SIG-M5 treated with dmso at 0.1 percent for 504 hours (cell line): ENCODE data around the gene PDE11A.
"Not testable (repeated sequence)": the region's sequence is repeated elsewhere in the genome, so short reads cannot be mapped to it uniquely, and the experiment has no call there.

Source experiments
- DNase-seq: peaks from one replicate; lab custom pipeline; 2025; ENCODE audit not compliant: unreplicated experiment; lab: John Stamatoyannopoulos, UW

The PDE11A gene

DNA sequence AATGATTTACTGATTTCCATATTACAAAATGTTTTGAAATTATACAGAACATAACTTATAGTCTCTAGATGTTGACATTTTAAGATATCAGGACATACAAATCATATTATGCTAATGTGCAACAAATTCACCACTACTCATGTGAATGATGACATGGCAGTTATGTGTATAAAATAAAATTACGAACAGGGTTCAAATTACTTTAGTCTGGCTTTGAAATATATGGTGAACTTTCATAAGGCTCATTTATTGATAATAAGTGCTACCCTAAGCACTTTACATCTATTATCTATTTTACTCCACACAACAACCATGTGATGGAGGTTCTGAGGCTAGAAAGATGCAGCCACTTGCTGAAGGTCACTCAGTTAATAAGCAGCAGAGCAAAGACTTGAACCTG is 62.8 kb downstream of the PDE11A start:
- DNase-seq = no peak

DNA sequence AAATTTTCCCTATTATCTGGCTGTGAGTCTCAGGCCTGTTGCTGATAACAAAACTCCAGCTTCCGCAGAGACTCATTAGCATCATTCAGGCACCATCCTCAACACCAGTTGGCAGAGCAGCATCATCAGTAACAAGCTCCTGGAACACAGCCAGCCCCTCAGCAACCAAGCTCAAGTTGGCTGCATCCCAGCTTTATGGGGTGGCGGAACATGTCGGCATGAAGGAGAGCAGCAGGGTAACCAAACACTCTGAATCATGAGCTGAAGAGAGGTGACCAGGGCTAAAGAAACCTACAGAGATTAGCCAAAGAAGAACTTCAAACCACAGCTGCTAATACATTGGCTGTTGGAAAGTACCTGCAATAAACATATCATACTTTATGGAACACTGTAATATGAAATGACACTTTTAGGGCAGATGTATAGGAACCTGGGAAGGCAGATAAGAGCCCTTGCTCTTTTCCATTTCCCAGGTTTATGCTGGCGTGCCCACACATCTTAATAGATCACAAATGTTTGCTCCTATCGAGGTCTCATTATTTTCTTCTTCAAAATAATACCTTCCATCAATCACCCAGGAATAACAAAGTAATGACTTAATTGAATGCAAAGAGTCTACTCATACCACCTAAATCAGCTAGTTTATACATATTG is 63.8 kb downstream of the PDE11A start:
- no peak for DNase-seq

DNA sequence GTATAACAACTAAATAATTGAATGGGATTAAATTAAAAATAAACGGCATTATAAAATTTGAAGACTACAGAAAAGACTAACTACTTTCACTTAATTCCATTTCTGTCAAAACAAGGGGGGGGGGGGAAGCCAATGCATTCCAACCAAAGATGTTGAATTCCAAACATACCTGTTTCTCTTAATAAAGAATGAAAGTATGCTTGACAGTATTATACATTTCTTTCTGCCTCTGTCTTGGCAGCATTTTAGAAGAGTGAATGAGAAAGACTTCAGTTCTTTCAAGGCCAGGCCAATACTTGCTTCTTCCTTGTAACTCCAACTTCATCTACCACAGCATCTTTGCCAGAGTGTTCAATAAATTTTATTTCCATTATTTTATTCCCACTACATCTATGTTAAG is 65.9 kb downstream of the PDE11A start:
- no peak for DNase-seq

DNA sequence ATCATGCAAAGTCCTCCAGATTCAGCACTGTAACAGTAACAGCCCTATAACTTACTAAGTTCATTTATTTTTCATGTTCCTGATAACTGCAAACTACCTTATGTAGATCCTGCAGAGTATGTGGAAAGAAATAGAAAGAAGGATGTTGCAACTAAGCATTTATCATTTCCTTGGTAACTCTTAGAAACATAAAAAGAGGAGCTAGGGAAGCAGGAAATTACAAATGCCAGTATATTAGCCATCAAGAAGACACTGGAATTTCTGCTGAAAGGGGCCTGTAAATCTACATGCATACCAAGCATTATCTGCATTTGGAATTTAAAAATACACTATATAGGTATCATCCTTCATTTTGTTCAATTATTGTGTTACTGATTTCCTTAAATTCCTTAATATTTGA is 66.8 kb downstream of the PDE11A start:
- no peak for DNase-seq

DNA sequence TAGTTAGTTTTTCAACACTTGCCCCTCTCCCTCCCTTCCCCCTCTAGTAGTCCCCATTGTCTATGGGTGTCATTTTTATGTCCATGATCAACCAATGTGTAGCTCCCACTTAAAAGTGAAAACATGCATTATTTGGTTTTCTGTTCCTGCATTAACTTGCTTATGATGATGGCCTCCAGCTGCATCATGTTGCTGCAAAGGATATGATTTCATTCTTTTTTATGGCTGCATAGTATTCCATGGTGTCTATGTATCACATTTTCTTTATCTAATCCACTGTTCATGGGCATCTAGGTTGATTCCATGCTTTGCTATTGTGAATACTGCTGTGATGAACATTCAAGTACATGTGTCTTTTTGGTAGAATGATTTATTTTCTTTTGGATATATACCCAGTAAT is 70.5 kb downstream of the PDE11A start:
- DNase-seq = no peak

DNA sequence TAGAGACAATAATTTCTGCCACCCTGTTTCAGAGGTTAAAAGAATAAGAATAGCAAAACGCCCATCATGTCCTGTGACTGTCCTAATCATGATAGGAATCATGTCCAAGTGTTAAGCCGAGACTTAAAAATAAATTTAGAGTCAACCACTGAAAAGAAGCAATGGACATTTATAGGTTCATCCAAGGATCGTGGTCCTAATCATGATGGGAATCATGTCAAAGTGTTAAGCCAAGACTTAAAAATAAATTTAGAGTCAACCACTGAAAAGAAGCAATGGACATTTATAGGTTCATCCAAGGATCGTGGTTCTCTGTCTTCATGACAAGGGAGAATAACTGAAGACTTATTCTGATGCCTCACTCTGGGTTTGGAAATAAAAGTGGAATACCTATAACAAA is 73.6 kb downstream of the PDE11A start:
- no peak for DNase-seq

DNA sequence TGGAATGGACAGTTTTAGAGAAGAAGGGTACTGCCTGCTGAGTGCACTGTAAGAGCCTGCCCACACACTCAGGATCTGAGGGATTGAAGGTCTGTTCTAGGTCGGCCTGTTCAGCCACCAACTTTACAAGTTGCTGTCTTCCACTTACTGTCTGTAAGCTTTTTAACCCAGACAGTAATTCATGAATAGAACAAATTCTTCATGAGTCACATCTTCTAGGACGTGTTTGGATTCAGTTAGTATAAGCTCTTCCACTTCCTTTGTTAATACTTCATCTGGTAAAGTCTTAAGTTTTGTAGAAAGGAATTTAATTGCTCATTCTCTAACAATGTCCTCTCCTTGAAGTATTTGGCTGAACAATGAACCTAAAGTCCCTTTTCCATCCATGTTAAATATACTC is 74.6 kb downstream of the PDE11A start:
- DNase-seq = no peak

DNA sequence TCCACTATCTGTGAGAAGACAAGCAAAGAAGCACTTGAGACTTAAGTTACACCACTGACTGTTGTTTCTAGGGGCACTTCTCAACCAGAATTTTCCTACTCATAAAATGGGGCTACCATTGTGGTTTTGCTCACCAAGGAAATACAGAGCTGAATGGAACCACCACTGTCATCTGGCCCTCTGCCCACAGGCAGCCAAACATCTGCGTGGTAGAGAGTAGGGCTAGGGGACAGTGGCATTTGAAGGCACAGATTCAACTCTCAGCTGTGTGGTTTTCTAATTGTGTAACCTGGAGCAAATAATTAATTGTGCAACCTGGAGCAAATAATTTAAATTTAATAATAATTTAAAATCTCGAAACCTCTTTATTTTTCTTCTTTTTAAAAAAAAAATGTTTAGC is 79.6 kb downstream of the PDE11A start:
- no peak for DNase-seq

DNA sequence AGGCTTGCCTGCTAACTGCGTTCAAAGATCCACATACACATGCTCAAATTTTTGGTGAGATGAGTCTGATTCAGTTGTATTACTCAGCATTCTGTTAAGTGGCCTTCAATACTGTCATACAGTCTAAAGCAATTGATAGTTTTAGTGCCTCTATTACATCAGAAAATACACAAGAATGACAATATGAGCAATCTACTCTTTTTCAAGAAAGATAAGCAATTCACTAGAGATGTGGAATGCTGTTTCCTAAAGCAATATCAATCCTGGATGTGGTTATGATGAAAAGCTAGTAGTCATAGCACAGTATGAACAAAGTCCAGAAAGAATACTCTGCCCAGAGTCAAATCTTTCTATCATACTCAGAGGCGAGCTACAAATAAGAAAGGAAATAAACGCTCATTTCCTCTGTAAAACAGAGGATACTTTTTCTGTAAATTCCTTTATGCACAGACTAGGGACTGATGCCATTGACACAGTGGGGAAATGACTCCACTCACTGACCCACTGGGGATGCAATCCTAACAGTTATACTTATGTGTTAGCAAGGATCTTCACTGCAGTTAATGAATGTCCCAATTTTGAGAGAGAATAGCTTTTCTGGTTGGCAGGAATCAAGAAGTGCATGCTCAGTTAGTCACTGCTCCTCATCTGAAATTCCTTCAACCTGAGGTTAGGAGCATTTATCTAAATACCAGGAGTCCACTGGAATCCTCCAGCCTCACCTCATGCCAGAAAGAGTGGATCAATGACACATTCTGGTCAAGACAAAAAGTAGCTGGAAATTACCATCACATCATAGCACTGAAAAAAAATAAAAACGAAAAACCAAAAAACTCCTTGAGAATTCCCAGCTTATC is 83.3 kb downstream of the PDE11A start:
- no peak for DNase-seq

DNA sequence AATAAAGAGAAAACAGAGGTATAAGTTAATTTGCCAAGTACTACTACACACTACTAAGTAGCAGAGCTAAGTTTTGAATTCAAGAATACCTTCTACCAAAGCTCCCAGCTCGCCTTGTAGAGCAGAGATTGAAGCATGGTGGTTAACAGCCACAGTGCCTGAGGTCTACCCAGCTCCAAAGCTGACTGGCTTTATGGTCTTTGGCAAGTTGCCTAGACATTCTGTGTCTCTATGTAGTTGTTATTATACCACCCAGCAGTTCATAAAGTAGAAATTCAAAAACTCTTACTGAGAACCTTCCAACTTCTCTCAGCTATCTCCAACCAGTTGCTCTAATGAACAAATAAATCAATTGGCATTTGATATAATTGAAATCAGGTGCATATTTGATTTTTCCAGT is 87.8 kb downstream of the PDE11A start:
- DNase-seq = no peak

DNA sequence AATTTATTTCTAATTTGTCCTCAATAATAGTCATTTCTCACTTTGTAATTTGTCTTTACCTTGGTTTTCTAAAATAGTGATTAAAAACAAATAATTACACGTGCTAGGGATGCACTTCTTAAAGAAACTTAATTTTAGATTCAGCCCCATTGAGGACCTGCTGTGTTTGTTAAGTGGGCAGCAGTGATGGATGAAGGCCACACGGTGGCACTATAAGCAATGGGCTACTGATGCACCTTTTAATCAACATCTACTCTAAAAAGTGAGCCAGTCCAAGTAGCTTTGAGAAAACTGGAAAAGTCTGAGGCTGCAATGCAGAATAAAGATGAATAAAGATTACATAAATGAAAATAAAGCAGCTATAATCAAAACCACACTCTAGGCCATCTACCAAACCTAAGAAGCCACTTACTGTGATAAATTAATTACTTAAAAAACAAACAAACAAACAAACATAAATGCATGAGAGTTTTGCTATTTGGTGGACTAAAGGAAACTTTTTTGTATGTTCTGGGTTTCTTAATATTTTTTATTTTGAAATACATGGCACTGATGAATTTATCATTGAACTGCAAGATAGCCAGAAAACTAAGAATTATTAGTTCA is 89.3 kb downstream of the PDE11A start:
- DNase-seq = peak; percentile 52

DNA sequence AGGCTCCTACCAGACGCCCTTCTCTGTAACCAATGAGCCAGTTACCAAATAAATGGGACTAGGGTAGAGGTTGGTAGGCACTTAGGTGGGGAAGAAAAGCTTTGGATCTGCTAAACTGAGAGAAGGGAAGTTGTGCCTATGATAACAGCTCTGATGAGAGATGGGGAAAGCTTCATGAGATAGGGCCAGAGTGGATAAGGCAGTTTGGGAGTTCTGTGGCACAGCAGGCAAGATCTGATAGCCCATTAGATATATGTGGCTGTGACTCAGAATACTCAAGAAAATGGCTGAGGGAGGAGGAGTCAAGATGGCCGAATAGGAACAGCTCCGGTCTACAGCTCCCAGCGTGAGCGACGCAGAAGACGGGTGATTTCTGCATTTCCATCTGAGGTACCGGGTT is 99.8 kb downstream of the PDE11A start:
- DNase-seq = no peak

DNA sequence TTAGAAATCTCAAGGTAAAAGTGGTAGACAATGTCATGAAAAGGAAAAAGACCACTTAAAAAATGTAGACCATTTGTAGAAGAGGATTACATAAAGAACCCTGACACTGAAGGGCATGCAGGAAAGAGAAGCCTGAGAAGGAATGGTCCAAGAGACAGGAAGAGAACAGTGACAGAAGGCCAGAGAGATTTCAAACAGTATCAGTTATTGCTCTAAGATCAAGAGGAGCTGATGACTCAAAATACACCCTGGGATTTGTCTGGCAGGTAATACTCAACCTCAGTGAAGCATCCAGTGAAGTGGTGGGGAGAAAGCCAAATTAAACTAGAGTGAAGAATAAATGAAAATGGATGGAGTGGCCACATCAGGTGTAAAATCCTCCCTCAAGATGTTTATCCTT is 100.5 kb downstream of the PDE11A start:
- no peak for DNase-seq

DNA sequence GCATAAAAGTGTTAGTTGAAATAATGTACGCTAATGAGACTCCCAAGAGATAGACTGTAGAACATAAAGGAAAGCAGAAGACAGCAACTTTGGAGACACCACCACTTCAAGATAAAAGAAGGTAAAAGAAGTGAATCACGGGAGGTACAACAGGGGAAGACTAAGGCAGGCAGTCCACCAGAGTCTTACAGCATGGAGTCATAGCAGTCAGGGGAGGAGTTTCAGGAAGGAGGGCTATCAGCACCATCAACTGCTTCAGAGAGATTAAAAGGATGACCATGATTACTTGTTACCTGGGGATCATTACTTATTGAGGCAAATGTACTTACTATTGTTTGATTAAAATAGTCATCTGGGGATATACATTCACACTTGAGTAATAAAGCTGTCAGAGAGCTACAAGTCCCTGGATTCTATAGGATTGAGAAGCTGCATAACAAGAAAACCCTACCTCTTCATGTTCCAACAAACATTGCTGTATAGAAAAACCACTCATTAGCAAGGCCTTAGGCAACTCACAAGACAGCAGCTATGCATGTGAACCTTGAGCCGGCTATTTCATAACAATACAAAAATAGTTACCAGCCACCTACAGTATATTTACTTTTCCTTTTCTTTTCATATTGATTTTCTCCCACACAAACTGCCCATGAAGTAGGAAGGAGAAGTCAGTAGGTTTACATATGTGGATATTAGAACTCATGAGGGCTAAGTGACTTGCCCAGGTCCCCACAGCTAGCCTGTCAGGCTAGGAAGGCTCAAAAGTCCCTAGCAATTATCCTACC is 101.7 kb downstream of the PDE11A start:
- DNase-seq = no peak

DNA sequence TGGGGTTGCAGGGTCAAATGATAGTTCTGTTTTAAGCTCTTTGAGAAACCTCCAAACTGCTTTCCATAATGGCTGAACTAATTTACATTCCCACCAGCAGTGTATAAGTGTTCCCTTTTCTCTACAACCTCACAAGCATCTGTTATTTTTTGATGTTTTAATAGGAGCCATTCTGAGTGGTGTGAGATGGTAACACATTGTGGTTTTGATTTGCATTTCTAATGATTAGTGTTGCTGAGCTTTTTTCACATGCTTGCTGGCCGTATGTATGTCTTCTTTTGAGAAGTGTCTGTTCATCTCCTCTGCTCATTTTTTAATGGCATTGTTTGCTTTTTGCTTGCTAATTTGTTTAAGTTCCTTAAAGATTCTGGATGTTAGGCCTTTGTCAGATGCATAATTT is 107.7 kb downstream of the PDE11A start:
- no peak for DNase-seq

DNA sequence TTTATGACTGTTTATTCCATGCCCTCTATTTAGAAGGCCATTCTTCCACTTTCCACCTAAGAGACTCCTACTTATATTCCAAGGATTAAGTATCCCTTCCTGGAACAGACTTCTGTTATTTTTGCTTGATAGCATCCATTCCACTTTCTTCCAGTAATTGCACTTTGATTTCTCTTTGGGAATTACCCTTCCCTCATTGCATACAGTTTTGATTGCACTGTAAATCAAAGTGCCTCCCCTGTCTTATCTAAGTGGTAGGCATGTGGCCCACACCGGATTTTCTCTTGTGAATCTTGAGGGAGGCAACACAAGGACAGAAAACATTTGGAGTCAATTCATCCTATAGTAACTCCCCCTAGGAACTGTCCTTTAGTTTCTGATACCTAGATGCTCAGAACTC is 120.4 kb downstream of the PDE11A start:
- DNase-seq = no peak

DNA sequence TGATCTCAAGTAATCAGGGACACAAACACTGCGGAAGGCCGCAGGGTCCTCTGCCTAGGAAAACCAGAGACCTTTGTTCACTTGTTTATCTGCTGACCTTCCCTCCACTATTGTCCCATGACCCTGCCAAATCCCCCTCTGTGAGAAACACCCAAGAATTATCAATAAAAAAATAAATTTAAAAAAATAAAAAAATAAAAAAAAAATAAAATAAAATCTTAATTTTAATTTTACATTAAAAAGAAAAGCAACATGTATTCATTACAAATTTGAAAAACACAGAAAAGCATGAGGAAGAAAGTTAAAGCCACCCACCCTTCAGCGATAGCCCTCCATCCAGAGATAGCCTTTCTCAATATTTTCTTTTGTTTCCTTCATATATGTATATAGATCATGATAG is 125.0 kb downstream of the PDE11A start:
- DNase-seq = not testable (repeated sequence)

DNA sequence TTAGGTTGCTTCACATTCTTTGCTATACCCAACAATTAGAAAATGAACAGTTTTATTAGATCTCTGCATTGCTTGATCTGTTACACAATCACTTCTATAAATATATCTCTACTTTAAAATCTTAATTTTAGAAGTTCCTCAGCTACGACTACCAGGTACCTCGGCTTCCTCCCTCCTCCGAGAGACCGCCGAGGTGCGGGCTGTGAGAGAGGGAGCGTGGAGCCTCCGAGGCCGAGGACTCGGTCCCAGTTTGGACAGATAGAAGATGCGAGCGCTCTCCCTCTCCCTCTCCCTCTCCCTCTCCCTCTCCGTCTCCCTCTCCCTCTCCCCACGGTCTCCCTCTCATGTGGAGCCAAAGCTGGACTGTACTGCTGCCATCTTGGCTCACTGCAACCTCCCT is 128.0 kb downstream of the PDE11A start:
- not testable (repeated sequence) for DNase-seq

DNA sequence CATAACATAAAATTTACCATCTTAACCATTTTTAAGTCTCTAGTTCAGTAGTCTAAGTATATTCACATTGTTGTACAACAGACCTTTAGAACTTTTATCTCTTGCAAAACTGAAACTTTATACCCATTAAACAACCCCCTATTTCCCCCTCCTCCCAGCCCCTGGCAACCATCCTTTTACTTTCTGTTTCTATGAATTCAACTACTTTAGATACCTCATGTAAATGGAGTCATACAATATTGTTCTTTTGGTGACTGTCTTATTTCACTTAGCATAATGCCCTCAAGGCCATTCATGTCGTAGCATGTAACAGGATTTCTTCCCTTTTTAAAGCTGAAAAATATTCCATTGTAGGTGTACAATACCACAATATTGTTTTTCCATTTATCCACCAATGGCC is 129.8 kb downstream of the PDE11A start:
- no peak for DNase-seq

DNA sequence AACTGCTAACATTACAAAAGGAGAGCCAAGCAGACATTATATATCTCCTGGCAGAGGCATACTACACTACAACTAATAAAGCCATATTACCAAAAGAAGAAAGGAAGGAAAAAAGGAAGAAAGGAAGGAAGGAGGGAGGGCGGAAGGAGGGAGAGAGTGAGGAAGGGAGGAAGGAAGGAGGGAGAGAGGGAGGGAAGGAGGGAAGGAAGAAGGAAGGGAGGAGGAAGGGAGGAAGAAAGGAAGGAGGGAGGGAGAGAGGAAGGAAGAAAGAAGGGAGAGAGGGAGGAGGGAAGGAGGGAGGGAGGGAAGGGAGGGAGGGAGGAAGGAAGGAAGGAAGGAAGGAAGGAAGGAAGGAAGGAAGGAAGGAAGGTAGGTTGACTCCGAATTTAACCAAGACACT is 133.4 kb downstream of the PDE11A start:
- no peak for DNase-seq

DNA sequence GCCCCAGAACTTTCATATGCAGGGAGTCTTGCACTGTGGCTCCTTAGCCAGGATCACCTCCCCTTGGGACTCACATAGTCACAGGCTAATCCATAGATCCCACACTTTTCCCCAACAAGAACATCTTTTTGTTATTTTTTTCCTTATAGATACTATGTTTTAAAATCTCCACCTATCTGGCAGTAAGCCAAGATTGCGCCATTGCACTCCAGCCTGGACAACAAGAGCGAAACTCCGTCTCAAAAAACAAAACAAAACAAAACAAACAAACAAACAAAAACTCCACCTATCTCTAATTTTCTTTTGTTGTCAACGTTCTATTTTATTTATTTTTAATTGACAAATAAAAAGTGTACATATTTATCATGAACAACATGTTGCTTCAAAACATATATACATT is 141.7 kb downstream of the PDE11A start:
- DNase-seq = no peak
